Brain pericyte (primary cell): Measurements from ENCODE around the gene NDRG2.
A peak's percentile ranks its signal among the peaks of the same experiment; 100 is the strongest.

ENCODE experiments used
- DNase-seq: peaks from one replicate; pipeline ENCODE4 v3.0.0-alpha.2; 2012; ENCODE audit warnings: low read depth, low spot score

The NDRG2 gene

GRCh38 chr14:20970983-20971704 lies 53.7 kb downstream of the NDRG2 start:
- peak; percentile 57 for DNase-seq

- DNase-seq: no peak
Measured at GRCh38 chr14:20970647-20970982, 54.2 kb downstream of the NDRG2 start.

- DNase-seq: no peak
Measured at GRCh38 chr14:20969336-20969735, 55.5 kb downstream of the NDRG2 start.
